Measurements from ENCODE around the gene PROSER2.
A peak's percentile ranks its signal among the peaks of the same experiment; 100 is the strongest.
"Not testable (repeated sequence)": the region's sequence is repeated elsewhere in the genome, so short reads cannot be mapped to it uniquely, and the experiment has no call there.

Gene PROSER2

GRCh38 chr10:11838298-11838852, 15.2 kb downstream of the PROSER2 start:
- no peak for DNase-seq

GRCh38 chr10:11841375-11841774, 18.2 kb downstream of the PROSER2 start:
- no peak for DNase-seq

DNA sequence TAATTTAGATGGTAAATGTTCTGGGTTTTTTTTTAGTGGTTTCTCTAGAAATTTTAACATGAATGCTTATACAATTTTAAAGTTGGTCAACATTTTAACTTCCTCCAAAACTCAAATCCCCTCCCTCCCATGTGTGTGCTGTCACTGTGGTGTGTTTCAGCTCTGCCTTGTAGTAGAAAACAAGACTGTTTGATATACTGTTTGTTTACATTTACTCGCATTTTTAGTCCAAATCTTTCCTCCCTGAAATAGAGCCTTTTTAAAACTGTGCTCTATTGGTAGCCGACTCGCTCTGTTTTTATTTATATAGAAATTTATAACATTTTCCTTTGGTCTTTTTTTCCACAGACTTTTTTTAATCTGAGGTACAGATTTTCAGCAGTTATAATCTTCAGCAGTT, 19.3 kb downstream of the PROSER2 start:
- no peak for DNase-seq

GRCh38 chr10:11845113-11845512, 22.0 kb downstream of the PROSER2 start:
- DNase-seq = no peak

DNA sequence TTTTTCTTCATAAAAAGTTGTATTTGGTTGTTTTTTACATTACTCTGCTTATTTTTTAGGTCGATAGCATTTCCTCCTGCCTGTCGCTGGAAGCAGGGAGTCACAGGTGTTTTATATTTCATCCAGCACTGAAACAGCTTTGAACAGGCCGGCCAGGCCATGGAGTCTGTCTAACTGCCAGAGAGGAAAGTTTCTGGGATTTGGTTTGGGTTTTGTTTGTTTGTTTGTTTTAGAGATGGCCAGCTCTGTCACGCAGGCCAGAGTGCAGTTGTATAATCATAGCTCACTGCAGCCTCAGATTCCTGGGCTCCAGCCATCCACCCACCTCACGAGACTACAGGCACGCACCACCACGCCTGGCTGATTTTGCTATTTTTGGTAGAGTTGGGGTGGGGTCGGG, 23.4 kb downstream of the PROSER2 start:
- DNase-seq = no peak

DNA sequence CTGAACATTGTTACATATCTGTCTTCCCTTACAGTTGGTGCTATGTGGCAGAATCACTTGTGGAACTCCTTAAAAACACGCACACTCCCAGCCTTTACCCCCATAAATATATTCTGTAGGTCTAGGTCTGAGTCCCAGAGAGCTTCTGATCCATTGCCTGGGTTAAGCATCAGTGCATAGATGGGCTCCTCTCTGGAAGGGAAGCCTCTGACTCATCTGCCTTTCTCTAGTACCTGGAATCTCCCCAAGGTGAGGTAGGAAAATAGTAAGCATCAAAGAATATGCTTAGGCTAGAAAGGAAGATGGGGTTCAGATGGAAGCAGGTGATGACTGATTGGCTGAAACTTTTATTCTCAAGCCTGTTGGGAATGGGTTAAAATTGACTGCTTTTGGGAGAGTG, 26.1 kb downstream of the PROSER2 start:
- DNase-seq = no peak

DNA sequence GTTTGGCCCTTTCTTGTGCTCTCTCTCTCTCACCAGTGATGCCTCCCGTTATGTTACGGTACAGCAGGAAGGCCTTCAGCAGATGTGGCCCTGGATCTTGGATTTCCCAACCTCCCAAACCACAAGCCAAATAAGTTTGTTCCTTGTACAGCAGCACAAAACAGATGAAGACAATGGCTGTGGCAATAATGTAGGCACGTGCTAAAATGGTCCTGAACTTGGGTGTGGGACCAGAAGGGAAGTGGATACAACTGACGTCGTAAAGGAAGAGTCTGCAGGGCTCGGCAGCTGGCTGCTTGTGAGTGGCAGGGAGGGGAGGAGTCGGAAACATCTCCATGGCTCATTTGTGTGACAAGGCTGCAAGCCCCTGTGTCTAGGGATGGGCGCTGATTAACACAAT, 26.8 kb downstream of the PROSER2 start:
- no peak for DNase-seq

DNA sequence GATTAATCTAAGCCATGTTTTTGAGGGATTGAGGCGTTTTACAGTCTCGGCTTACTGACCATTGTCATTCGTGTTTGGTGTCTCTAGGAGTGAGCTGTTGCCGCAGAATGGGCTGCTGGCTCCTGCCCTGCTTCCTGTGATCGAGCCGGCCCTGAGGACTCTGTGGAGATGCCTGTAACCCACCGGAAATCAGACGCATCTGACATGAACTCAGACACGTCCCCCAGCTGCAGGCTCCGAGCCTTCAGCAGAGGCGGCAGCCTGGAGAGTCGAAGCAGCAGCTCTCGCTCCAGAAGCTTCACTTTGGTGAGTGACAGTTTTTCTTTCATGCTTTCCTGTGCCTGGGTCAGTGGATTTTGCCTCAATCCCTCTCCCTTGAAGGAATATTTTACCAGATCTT, 28.8 kb downstream of the PROSER2 start:
- DNase-seq = no peak

GRCh38 chr10:11852637-11853036, 29.5 kb downstream of the PROSER2 start:
- not testable (repeated sequence) for DNase-seq

GRCh38 chr10:11853468-11853867, 30.3 kb downstream of the PROSER2 start:
- DNase-seq = no peak

DNA sequence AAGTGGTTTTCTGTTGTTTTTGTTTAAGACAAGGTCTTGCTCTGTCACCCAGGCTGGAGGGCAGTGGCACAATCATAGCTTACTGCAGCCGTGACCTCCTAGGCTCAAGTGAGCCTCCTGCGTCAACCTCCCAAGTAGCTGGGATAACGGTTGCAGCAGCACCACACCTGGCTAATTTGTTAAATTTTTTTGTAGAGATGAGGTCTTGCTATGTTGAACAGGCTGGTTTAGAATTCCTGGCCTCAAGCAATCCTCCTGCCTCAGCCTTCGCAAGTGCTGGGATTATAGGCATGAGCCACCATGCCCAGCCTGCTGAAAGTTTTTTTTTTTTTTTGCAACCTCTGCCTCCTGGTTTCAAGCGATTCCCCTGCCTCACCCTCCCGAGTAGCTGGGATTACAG, 31.1 kb downstream of the PROSER2 start:
- no peak for DNase-seq

GRCh38 chr10:11856089-11856488, 32.9 kb downstream of the PROSER2 start:
- no peak for DNase-seq

GRCh38 chr10:11856678-11857077, 33.5 kb downstream of the PROSER2 start:
- DNase-seq = no peak

GRCh38 chr10:11858093-11858492, 34.9 kb downstream of the PROSER2 start:
- no peak for DNase-seq

DNA sequence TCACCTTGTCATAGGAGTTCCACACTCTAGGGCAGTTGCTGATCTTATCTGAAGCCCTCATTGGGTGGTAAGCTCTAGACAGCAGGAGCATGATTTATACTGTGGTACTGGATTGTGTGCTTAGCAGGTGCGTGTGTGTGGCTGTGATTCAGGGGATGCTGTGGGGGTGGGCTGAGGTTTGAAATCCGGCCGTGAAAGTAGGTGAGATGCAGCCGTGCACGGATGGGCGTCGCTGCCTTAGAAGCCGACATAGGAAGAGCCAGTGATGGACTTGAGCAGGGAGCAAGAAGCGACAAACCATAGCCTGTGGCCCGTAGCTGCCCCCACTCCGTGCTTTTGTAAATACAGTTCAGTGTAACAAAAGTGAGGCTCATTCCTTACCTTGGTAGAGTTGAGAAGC, 38.2 kb downstream of the PROSER2 start:
- no peak for DNase-seq

GRCh38 chr10:11861811-11862428, 38.8 kb downstream of the PROSER2 start:
- no peak for DNase-seq

DNA sequence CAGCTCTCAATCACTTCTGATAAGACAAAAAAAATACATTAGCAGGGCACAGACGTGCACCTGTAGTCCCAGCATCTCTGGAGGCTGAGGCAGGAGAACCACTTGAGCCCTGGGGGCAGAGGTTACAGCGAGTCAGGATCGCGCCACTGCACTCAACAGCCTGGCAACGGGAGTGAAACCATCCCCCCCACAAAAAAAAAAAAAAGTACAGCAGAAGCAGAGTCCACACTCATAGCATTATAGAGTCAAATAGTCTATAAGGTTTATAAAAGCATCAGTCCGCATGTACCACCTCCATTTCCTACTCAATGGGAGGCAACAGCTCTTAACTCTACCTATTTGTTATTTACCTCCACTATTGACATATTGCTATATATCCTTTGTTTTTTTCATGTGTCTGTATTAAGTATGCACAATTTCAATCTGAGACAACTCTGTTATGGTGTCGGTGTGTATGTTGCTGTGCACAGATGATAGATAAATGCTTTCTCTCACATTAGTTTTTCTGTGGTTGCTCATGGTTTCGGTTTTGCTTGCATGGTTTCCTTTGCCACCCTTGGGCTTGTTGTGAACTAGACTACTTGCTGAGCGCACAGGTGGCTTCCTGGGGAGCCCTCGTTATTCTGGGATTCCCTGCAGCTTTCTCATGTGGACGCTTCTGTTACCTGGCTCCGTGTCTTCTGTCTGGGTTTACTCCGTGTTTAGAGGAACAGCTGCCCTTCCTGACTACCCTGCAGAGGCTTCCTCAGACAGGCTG, 40.4 kb downstream of the PROSER2 start:
- DNase-seq = peak; percentile 88

DNA sequence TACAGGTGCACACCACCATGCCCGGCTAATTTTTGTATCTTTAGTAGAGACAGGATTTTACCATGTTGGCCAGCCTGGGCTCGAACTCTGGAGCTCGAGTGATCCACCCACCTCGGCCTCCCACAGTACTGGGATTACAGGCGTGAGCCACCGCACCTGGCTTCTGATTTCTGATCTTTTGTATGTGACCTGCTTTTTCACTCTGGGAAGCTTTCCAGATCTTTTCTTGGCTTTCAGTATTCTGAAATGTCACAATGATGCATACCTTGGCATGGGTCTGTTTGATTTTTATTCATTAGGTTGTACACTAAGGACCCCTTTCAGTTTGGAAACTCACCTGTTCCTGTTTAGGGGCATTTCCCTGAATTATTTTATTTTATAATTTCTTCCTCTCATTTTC, 41.6 kb downstream of the PROSER2 start:
- no peak for DNase-seq

DNA sequence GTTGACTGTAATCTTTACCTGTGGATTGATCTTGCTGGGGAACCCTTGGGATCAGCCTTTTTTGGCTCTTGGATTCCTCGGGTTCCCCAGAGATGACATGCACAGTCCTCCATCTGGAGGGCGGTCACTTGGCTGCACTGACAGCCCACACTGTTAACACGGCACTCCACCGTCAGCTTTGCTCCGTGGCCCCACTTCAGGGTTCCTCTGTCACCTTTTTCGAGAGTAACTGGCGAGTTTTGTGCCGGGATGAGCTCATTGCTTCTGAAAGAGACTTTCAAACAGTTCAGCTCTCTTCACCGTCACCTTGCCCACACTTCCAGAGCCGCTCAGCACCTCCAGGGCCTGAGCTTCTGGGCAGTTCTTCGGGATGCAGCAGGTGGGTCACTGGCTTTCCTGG, 42.4 kb downstream of the PROSER2 start:
- no peak for DNase-seq

DNA sequence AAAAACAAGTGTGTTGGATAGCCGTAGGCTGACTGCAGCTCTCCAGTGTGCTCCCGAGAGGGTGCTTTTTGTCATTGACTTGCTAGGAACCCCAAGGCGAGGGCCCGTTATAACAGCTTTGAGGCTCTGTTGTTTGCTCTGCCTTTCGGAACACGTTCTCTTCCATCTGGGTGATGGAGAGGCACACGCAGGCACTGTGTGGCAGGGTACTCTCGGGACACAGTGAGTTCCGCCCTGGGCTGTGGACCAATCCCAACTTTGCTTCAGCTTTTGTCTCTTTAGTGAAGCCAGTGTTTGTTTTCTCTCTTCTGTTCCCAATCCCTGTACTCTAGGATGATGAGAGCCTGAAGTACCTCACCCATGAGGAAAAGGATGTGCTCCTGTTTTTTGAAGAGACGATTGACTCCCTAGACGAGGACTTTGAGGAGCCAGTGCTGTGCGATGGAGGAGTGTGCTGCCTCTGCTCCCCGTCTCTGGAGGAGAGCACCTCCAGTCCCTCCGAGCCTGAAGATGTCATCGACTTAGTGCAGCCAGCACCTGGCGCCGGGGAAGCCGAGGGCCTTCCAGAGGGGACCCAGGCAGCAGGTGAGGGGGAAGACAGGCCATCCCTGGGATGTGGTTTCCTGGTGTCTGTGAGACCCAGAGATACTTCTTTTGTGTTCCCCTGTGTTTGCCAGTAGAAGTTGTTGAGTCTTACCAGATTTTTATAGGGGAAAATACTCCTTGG, 43.2 kb downstream of the PROSER2 start:
- no peak for DNase-seq

DNA sequence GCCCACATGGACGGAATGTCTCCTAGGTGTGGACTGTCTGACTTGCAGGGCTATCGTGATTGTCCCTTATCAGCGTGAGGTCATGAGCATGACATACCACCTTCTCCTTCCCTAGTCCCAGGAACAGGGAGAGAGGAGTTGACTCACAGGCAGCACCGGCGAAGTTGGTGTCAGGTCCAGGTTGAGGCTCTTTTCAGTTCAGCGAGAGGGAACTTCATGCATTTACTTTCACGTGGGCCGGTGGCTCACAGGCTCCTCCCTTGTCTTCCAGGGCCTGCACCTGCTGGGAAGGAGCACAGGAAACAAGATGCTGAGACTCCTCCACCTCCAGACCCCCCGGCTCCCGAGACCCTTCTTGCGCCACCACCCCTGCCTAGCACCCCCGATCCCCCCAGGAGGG, 46.1 kb downstream of the PROSER2 start:
- DNase-seq = no peak

DNA sequence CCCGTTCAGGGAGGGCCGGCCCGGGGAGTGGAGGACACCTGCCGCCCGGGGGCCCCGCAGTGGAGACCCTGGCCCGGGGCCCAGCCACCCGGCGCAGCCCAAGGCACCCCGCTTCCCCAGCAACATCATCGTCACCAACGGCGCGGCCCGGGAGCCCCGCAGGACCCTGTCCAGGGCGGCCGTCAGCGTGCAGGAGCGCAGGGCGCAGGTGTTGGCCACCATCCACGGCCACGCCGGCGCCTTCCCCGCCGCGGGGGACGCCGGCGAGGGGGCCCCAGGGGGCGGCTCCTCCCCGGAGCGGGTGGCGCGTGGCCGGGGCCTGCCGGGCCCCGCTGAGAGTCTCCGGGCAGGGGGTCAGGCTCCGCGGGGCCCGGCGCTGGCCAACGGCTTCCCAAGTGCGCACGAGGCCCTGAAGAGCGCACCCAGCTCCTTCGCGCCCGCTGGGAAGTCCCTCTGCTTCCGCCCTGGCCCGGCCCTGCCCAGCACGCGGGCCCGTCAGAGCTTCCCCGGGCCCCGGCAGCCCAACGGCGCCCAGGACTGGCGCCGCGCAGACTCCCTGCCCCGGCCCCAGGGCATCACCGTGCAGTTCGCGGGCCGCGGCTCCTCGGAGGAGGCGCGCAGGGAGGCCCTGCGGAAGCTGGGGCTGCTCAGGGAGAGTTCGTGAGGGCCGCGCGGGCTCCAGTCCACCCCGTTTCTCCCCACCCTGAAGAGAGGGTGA, 46.7 kb downstream of the PROSER2 start:
- no peak for DNase-seq

- DNase-seq = no peak
Measured at GRCh38 chr10:11870461-11870780, 47.3 kb downstream of the PROSER2 start.
